GM18505 (cell line): ENCODE data around the gene TRABD2B.
"Not testable (repeated sequence)": the region's sequence is repeated elsewhere in the genome, so short reads cannot be mapped to it uniquely, and the experiment has no call there.

Source experiments
- ATAC-seq: cut with Tn5 transposase; IDR thresholded peaks from one replicate; pipeline ENCODE4 v1.9.1; 2021; ENCODE audit not compliant: unreplicated experiment
- POLR2A ChIP-seq: IDR thresholded peaks from 4 replicates; pipeline ENCODE4 v1.6.1; 2011; ENCODE audit warnings: borderline replicate concordance; ENCODE audit not compliant: insufficient read depth, insufficient read length; ENCODE audit errors: extremely low read depth

TRABD2B gene

GRCh38 chr1:47976267-47976666, 20.9 kb downstream of the TRABD2B start:
- no peak for TF ChIP-seq POLR2A
- no peak for ATAC-seq

GRCh38 chr1:47975302-47975921, 21.8 kb downstream of the TRABD2B start:
- no peak for ATAC-seq
- TF ChIP-seq POLR2A, result no peak

- no peak for ATAC-seq
- no peak for TF ChIP-seq POLR2A
Observed at GRCh38 chr1:47972864-47973432, 24.2 kb downstream of the TRABD2B start.

- no peak for ATAC-seq
- TF ChIP-seq POLR2A, result no peak
Observed at GRCh38 chr1:47971385-47972160, 25.6 kb downstream of the TRABD2B start.

- no peak for ATAC-seq
- TF ChIP-seq POLR2A, result no peak
Observed at GRCh38 chr1:47970882-47971281, 26.3 kb downstream of the TRABD2B start.

- no peak for ATAC-seq
- no peak for TF ChIP-seq POLR2A
Observed at GRCh38 chr1:47969478-47969877, 27.7 kb downstream of the TRABD2B start.

DNA sequence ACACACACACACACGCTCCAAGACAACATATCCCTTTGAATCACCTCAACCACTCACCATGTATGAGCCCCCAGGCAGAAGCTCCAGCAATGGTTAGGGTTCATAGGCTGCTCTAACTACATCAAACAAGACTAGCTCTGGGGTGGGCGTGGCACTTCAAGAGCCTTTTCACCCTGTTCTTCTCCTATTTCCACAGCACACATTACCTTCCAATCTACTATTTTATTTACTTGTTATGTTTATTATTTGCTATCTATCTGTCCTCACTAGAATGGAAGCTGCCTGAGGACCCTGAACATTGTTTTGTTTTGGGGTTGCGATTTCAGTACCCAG, 28.7 kb downstream of the TRABD2B start:
- ATAC-seq, result no peak
- TF ChIP-seq POLR2A, result no peak

DNA sequence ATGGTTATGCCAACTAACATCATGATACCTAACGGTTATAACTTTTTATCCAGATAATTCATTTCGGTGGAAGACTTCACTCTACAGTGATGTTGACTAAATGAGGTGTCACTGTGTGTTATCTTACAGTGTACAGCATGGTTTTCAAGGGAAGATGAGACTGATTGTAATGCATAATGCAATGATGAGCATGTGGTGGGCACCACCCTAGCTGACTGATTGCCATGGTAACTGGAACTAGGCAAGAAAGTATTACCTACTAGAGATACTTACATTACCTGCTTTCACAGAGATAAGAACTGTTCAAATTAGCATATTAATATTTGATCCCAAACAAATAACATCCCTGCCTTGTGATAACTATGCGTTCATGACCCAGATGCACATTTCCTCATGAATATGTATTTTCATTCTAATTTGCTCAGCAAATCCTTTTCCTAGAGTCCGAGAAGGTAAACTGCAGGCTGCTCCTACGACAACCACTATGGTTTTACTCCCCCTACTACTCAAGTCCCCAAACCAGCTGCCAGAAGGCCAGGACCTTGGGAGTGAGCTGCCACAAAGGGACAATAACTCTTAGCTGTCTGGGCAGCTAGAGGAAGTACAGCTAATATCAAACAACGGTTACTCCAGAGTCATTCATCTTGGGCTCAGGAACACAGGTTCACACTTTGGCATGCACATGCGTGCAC, 29.2 kb downstream of the TRABD2B start:
- TF ChIP-seq POLR2A, result no peak
- no peak for ATAC-seq

DNA sequence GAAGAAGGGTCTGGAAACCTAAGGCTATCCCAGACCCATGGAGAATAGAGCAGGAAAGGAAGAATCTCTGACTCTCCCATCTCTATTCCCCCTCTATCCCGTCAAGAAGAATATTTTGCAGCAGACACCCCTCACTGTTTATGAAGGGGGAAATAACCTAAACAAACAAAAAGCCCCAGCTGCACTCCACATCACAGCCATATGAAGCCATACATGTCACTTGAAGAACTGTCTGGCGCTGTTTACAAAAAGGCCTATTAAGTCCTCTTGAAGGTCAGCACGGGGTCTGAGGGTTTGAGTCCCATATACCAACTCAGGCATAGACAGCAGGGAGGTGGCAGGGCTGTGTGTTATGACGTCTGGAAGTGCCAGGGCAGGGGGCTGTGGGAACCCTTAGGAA, 31.4 kb downstream of the TRABD2B start:
- no peak for ATAC-seq
- TF ChIP-seq POLR2A, result no peak

- no peak for ATAC-seq
- no peak for TF ChIP-seq POLR2A
Observed at GRCh38 chr1:47964636-47965035, 32.5 kb downstream of the TRABD2B start.

GRCh38 chr1:47963568-47964358, 33.4 kb downstream of the TRABD2B start:
- TF ChIP-seq POLR2A, result no peak
- ATAC-seq, result no peak

DNA sequence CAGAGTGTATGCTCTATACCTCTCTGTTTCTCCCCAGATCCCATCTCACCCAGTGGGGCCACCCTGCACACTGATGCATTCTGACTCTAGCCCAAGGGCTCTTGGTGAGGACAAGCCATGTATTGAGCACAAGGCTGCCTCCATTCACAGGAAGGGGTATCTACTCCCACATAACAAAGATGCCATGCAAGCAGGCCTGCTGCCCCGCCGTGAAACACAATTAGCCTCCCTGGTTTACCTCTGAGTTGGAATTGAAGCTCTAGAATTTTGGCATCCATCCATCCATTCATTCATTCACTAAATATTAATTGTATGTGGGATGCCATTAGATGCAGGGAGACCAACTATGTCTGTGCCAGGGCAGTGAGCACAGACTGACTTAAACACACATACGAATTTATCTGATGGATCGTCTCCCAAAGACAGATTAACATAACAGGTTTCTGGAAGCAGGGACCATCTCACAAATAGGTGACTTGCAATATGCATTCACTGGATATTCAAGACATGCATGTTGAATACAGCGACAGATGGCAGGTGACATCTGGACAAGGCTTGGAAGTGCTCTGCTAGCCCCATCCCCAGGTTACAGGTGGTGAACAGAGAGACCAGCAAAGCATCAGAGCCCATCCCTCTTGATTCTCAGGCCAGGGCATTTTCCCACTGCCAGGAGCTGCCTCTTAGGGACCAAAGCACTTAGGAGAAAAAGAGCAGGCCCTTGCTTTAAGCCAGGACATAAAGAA, 34.3 kb downstream of the TRABD2B start:
- no peak for TF ChIP-seq POLR2A
- no peak for ATAC-seq

- ATAC-seq, result not testable (repeated sequence)
Observed at GRCh38 chr1:47961835-47962234, 35.4 kb downstream of the TRABD2B start.

DNA sequence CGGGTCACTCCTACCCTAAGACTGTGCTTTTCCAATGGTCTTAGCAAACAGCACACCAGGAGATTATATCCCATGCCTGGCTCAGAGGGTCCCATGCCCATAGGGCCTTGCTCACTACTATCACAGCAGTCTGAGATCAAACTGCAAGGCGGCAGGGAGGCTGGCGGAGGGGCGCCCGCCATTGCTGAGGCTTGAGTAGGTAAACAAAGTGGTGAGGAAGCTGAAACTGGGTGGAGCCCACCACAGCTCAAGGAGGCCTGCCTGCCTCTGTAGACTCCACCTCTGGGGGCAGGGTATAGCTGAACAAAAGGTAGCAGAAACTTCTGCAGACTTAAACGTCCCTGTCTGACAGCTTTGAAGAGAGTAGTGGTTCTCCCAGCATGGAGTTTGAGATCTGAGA, 40.7 kb downstream of the TRABD2B start:
- ATAC-seq, result not testable (repeated sequence)
